HUES64 (cell line): ENCODE results near the gene ENHO.

Source experiments
- H3K27ac ChIP-seq: 2 replicates; pipeline ENCODE4 v1.7.0; 2013; ENCODE audit warnings: low read depth, low read length, inconsistent platforms
- H3K27me3 ChIP-seq: 2 replicates; pipeline ENCODE4 v1.6.1; 2013; ENCODE audit warnings: mild to moderate bottlenecking, low read length; ENCODE audit not compliant: insufficient read depth
- H3K36me3 ChIP-seq: 2 replicates; pipeline ENCODE4 v1.6.1; 2013; ENCODE audit warnings: mild to moderate bottlenecking, low read length; ENCODE audit not compliant: insufficient read depth
- H3K4me1 ChIP-seq: 2 replicates; pipeline ENCODE4 v1.6.1; 2013; ENCODE audit warnings: mild to moderate bottlenecking, low read length, moderate library complexity; ENCODE audit not compliant: insufficient read depth
- H3K4me3 ChIP-seq: 2 replicates; pipeline ENCODE4 v1.5.1; 2013; ENCODE audit warnings: mild to moderate bottlenecking, low read length, moderate library complexity
- H3K9ac ChIP-seq: 2 replicates; pipeline ENCODE4 v1.6.1; 2013; ENCODE audit warnings: mild to moderate bottlenecking, low read depth, low read length
- H3K9me3 ChIP-seq: 2 replicates; pipeline ENCODE4 v1.6.1; 2013; ENCODE audit warnings: low read depth, low read length; ENCODE audit not compliant: insufficient read depth
- WGBS: fragments of 150-250, 120-280 bp; methylation state at CpG from one replicate; pipeline ENCODE4 v1.1.7; 2013; ENCODE audit warnings: missing lambda C conversion rate; 5-methylcytosine and 5-hydroxymethylcytosine counted together

The ENHO gene

DNA sequence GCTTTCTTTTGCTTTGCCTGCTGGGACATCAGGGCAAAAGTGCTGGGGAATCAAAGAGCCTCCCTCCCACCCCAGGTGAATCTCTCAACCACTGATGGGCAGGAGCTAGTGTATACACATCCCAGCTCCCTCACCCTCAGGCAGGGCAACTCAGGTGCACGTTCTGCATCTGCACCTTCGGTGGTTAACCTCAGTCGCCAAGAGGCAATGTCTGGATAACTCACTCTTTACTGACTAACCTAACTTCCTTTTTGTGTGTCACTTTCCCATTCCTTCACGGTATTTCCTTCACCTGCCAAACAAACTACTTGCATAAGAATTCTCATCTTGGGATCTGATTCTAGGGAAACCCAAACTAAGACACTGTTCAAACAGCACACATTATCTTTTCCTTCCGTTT, 40.5 kb upstream of the ENHO start:
- WGBS = 85% methylated on average over 5 of the region's 5 CpGs
- Histone ChIP-seq H3K4me1 (peaks cover 23% of the 10 kb centered on the region), H3K36me3 (no peaks in the 10 kb centered on the region), H3K27me3 (no peaks in the 10 kb centered on the region; the same call in 1 of the 2 replicates), H3K27ac (no peak overlapping the region), H3K9me3 (no peaks in the 10 kb centered on the region), H3K4me3 (no peak overlapping the region), H3K9ac (no peak overlapping the region)

DNA sequence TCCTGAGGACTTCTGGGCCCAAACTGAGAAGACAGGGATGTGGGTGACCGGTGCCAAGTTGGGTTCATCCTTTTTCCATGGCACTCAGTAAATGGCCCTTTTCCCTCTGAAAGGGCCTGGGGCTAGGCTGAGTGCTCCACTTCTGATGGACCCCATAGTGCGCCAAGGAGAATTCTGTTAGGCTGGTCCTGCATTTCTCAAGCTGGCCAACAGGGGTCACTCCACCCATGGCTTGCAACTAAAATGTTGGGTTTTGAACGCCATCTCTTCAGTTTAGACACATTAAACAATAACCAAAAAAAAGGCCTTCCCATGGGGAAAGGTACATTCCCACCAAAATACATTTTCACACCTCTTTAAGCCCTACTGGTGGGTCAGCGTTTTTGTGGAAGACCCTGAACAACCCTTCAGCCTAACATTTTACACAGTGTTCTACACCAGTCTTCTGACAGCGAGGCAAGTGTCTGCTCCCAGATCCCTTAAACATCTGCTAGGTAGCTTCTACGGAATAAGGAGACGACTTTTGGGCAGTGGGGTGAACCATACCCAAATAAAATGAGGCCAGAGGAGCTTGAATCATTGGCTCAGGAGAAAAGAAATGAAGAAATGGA, 39.5 kb upstream of the ENHO start:
- Histone ChIP-seq H3K27ac (no peak overlapping the region), H3K9me3 (no peaks in the 10 kb centered on the region), H3K27me3 (no peaks in the 10 kb centered on the region; the same call in 1 of the 2 replicates), H3K4me1 (peaks cover 23% of the 10 kb centered on the region), H3K36me3 (no peaks in the 10 kb centered on the region), H3K9ac (no peak overlapping the region), H3K4me3 (no peak overlapping the region)
- 64% methylated on average over 7 of the region's 7 CpGs for WGBS

DNA sequence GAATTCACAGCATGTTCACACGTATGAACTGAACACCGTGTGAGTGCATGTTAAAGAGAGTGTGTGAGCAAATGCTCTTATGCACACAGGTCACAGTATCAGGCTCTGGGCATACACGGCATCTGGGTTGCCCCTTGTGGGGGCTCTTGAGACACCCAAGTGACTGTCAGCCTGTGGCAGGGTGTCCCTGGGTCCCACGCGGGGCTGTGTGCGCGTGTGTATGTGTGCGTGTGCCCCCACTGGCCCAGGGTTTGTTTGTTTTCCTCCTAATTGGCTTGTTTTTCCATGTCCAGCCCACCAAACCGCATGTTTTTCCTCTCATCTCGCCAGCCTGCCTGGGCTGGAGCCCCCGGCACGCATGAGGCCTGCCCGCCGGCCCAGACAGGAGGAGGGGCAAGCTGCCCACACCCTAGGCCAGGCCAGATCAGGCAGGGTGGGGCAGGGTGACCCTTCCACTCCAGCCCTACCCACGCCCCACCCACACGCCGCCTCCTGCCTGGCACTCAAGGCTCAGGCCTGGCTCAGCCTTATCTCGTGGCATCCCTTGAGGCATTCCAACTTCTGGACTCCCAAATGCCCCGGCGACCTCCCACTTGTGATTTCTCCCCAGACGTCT, 37.9 kb upstream of the ENHO start:
- Histone ChIP-seq H3K36me3 (no peaks in the 10 kb centered on the region), H3K9me3 (no peaks in the 10 kb centered on the region), H3K4me3 (no peak overlapping the region), H3K27me3 (no peaks in the 10 kb centered on the region; the same call in 1 of the 2 replicates), H3K4me1 (peaks cover 18% of the 10 kb centered on the region), H3K27ac (no peak overlapping the region), H3K9ac (no peak overlapping the region)
- 92% methylated on average over 21 of the region's 21 CpGs for WGBS

DNA sequence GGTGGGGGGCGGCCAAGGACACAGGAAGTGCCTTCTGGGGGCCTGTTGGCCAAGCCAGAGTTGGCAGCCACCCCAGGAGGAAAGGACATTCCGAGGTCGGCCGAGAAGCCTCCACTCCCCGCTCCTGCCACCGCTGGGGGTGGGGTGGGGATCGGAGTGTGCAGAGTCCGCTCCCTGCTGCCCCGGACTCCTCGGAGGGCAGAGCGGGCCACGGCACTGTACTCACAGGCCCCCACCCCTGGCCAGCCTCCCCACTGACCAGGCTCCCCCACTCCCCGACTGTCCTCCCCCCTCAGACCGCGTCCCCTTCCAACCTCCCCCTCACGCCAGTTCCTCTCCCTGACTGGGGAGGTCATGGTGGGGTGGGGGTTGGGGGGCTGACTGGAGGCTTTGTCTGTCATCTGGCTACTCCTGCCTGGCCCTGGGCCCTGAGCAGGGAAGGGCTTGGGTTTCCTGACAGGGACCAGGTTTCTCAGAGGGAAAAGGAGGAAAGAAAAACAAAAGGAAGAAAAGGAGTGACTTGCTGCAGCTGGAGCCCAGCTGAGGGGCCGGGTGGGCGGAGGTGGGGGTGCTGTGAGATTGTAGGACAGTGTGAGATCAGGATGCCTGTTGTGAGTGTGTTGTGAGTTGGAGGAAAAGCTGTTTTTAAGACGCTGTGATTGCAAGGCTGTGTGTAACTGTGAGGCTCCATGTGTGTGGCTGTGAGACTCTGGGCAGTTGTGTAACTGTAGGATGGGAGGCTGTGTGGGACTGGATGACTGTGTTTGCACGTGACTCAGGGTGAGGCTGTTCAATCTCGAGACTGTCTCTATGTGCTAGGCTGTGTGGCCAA, 37.0 kb upstream of the ENHO start:
- no peaks in the 10 kb centered on the region for H3K9me3 ChIP-seq
- H3K27me3 ChIP-seq = no peaks in the 10 kb centered on the region
- H3K4me1 ChIP-seq = peaks cover 19% of the 10 kb centered on the region
- H3K27ac ChIP-seq = no peak overlapping the region; the same call in 1 of the 2 replicates
- H3K36me3 ChIP-seq = no peaks in the 10 kb centered on the region
- H3K4me3 ChIP-seq = no peak overlapping the region
- no peak overlapping the region for H3K9ac ChIP-seq
- WGBS = 44% methylated on average over 17 of the region's 21 CpGs

DNA sequence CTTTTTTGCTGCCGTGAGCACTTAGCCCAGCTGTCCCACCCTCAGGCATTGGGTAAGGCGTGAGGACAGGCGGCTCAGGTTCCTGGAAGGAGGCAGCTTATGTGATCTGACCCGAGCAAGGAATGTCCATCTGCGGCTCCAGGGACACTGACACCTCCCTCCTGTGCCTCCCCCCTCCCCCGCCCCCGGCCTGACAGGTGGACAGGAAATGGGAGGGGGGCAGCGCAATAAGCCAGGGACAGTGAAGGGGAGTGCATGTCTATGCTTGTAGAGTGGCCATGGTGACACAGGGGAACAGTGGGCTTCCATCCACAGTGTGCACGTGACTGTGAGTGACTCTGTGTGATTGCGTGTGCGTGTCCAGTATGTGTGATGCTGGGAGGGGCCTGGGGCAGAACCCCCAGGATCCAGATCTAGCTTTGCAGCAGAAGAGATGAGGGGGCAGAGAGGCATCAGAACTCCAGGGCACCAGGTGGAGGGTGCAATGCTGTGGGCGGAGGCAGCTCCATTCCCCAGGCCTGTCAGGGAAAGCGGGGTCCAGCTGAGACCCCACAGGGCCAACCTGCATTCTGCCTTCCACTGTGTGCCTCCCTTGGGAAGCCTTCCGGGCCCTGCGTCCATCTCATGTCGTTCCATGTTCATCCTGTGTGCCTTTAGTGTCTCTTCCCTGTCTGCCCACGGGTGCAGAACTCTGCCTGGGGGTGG, 36.3 kb upstream of the ENHO start:
- H3K27me3 ChIP-seq = no peaks in the 10 kb centered on the region
- no peaks in the 10 kb centered on the region for H3K9me3 ChIP-seq
- H3K36me3 ChIP-seq = no peaks in the 10 kb centered on the region
- peaks cover 26% of the 10 kb centered on the region for H3K4me1 ChIP-seq
- H3K27ac ChIP-seq = no peak overlapping the region; the same call in 1 of the 2 replicates
- H3K9ac ChIP-seq = no peak overlapping the region
- 74% methylated on average over 16 of the region's 17 CpGs for WGBS
- H3K4me3 ChIP-seq = no peak overlapping the region

DNA sequence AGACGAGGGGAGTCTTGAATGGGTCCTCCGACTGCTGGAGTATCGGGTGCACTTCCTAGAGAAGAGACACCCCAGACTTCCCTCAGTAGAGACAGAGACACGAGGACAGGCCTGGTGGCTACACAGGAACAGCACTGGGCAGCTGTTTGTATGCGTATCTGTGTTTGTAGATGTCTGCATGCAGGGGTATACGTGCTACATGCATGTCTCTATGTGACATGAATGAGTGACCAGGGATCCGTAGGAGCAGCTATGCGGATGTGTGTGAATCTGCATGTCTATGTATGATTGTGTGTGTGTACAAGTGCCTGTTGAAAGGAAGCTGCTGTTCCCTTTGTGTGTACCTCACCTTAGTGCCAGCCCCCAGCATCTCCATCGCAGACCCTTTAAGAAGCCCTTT, 35.6 kb upstream of the ENHO start:
- Histone ChIP-seq H3K27me3 (no peaks in the 10 kb centered on the region), H3K4me1 (peaks cover 26% of the 10 kb centered on the region), H3K9me3 (no peaks in the 10 kb centered on the region), H3K4me3 (no peak overlapping the region), H3K27ac (no peak overlapping the region), H3K9ac (no peak overlapping the region), H3K36me3 (no peaks in the 10 kb centered on the region)
- WGBS = 93% methylated on average over 9 of the region's 9 CpGs

DNA sequence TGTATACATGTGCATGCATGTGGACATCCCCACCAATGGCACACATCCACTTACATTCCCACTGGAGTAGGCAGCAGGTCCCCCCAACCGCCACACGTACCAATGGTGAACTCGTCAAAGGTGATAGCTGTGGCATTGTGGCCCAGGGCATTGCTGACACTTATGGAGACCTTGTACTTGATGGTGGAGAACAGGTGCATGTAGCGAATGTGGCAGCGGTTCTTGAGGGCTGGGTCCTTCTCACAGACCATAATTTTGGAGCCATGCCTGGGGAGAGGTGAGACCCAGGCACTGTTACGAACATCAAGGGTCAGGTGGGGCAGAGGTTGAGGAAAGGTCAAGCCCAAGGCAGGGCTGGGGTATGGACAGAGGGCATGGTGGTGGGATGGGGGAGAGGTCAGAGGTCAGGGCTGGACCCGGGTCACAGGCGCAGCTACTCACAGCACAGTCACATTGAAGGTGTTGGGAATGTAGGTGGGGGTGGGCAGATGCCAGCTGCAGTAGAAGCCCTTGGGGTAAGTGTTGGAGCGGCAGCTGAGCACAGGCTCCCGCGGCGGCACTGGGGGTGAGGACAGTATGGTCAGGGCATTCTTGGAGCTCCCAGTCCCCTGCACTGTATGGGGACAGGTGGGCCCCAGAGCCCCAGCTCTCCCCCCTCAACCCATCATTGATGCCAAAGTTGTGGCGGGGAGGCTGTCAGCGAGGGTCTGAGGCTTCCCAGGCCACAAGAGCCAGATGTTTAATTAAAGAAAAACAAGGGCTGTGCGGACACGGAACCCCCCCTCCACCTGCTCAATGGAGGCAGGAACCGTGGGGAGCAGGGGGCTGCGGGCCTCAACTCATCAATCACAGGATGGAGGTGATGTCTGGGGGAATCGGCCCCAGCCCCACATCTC, 34.9 kb upstream of the ENHO start:
- Histone ChIP-seq H3K36me3 (no peaks in the 10 kb centered on the region), H3K9me3 (no peaks in the 10 kb centered on the region), H3K27me3 (no peaks in the 10 kb centered on the region), H3K27ac (no peak overlapping the region), H3K4me3 (no peak overlapping the region), H3K9ac (no peak overlapping the region), H3K4me1 (peaks cover 26% of the 10 kb centered on the region)
- WGBS = 88% methylated on average over 19 of the region's 19 CpGs

DNA sequence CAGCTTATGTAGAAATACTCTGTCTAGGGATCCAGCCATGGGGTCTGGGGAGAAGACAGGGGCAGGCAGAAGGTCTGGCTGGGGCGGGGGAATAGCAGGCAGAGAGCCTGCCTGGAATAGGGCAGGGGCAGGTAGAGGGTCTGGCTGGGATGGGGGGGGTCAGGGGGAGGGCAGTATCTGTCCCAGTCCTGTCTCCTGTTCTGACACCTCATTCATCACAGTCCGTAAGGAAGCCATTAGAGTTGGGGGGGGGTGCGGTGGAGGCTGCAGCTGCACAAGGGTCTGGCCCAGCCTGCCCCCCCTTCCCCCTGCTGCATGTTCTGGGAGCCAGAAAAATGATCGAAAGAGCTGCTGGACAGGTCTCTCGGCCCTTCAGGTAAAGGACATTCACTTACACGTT, 34.2 kb upstream of the ENHO start:
- Histone ChIP-seq H3K4me1 (peaks cover 26% of the 10 kb centered on the region), H3K27ac (no peak overlapping the region), H3K9ac (no peak overlapping the region), H3K9me3 (no peaks in the 10 kb centered on the region), H3K4me3 (no peak overlapping the region), H3K27me3 (no peaks in the 10 kb centered on the region), H3K36me3 (no peaks in the 10 kb centered on the region)
- WGBS = 90% methylated on average over 5 of the region's 6 CpGs

DNA sequence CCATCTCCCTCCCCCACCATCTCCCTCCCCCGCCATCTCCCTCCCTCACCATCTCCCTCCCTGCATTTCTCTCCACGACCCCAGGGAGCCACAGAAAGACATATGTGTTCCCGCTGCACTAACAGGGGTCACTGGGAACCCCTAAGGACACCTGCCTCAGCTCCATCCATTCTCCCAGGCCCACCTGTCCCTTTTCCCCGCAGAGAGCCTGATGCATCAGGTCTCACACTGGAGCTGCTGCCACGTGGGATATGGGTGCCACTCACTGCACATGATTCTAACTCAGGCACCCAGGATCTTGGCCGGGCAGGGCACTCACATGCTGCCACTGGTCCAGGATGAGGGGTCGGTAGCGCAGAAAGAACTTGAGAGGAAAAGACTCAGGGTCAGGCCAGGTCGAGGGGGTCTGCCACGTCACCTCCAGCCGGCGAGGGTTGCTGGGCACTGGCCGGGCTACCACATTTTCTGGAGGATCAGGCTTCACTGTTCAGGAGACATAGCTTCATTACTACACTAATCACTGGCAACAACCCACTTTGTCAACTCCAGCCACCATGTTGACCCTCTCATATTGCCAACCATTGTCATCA, 33.2 kb upstream of the ENHO start:
- 87% methylated on average over 13 of the region's 13 CpGs for WGBS
- no peaks in the 10 kb centered on the region for H3K9me3 ChIP-seq
- no peak overlapping the region for H3K9ac ChIP-seq
- H3K36me3 ChIP-seq = no peaks in the 10 kb centered on the region
- H3K27ac ChIP-seq = no peak overlapping the region
- H3K27me3 ChIP-seq = no peaks in the 10 kb centered on the region
- peaks cover 26% of the 10 kb centered on the region for H3K4me1 ChIP-seq
- H3K4me3 ChIP-seq = no peak overlapping the region

DNA sequence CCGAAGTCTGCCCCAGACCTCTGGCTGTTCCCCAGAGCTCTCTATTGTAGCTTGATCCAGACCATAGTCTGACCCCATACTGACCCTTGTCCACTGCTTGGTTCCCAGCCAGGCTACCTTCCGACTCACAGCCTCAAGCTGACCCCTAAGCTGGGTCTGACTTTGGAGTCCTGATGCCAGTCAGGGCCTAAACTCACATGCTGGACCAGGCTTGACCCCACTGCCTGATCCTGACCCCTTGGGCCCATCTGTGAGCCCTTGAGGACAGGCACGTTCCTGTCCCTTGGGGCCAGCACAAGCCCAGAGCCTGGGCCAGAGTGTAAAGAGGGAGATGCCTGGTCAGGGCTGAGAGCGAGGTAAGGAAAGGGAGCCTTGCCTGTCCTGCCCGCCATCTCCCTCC, 32.7 kb upstream of the ENHO start:
- WGBS = 88% methylated on average over 3 of the region's 5 CpGs
- Histone ChIP-seq H3K9ac (no peak overlapping the region), H3K27me3 (no peaks in the 10 kb centered on the region), H3K4me1 (peaks cover 24% of the 10 kb centered on the region), H3K9me3 (no peaks in the 10 kb centered on the region), H3K36me3 (no peaks in the 10 kb centered on the region), H3K27ac (no peak overlapping the region), H3K4me3 (no peak overlapping the region)
